Cerebellar nuclear complex (tissue), 1 donor: ENCODE data around the gene KRTDAP.

Experiments used
- DNase-seq, 2 experiments: peaks; one replicate each; lab custom pipeline; 2025; lab: John Stamatoyannopoulos, UW

Gene KRTDAP

GRCh38 chr19:35512831-35513627 is 22.8 kb upstream of the KRTDAP start:
- DNase-seq, result no peak

- no peak for DNase-seq
These were observed 21.1 kb upstream of the KRTDAP start for GRCh38 chr19:35511337-35511736.

GRCh38 chr19:35510626-35510964 is 20.3 kb upstream of the KRTDAP start:
- no peak for DNase-seq

- no peak for DNase-seq
These were observed 19.8 kb upstream of the KRTDAP start for GRCh38 chr19:35509861-35510625.

GRCh38 chr19:35509018-35509652 is 18.9 kb upstream of the KRTDAP start:
- DNase-seq, result no peak

- no peak for DNase-seq
These were observed 17.9 kb upstream of the KRTDAP start for GRCh38 chr19:35508129-35508528.

- no peak for DNase-seq
These were observed 17.3 kb upstream of the KRTDAP start for GRCh38 chr19:35507561-35507960.

- DNase-seq, result no peak
These were observed 15.7 kb upstream of the KRTDAP start for GRCh38 chr19:35506011-35506410.

GRCh38 chr19:35502751-35503150 is 12.5 kb upstream of the KRTDAP start:
- no peak for DNase-seq

- DNase-seq, result no peak
These were observed 11.4 kb upstream of the KRTDAP start for GRCh38 chr19:35501684-35502083.

GRCh38 chr19:35500611-35501010 is 10.3 kb upstream of the KRTDAP start:
- no peak for DNase-seq

GRCh38 chr19:35498984-35499527 is 8.8 kb upstream of the KRTDAP start:
- no peak for DNase-seq

- DNase-seq, result no peak
These were observed 8.0 kb upstream of the KRTDAP start for GRCh38 chr19:35498220-35498619.

- no peak for DNase-seq
These were observed 7.1 kb upstream of the KRTDAP start for GRCh38 chr19:35497406-35497805.

GRCh38 chr19:35495107-35496064 is 5.1 kb upstream of the KRTDAP start:
- DNase-seq, result no peak

- DNase-seq, result no peak
These were observed 3.7 kb upstream of the KRTDAP start for GRCh38 chr19:35493971-35494370.

- no peak for DNase-seq
These were observed 1.6 kb upstream of the KRTDAP start for GRCh38 chr19:35491836-35492360.

GRCh38 chr19:35488677-35489076 is 1.6 kb downstream of the KRTDAP start:
- no peak for DNase-seq

- no peak for DNase-seq
These were observed 2.5 kb downstream of the KRTDAP start for GRCh38 chr19:35487656-35488182.

GRCh38 chr19:35486268-35486708 is 4.0 kb downstream of the KRTDAP start:
- no peak for DNase-seq
